ENCODE data around the gene PALLD. TPM values are rescaled to one million over a fixed set of nuclear protein-coding genes. Genes with fewer than 3 reads are reported as not detected.
A peak's percentile ranks its signal among the peaks of the same experiment; 100 is the strongest.

The PALLD gene
- polyA plus RNA-seq, 5 donors, result 55.6 to 90.3 (median 82.1) TPM

- DNase-seq, result no peak
These were observed 177.4 kb downstream of the PALLD start for GRCh38 chr4:168674077-168674747.

DNA sequence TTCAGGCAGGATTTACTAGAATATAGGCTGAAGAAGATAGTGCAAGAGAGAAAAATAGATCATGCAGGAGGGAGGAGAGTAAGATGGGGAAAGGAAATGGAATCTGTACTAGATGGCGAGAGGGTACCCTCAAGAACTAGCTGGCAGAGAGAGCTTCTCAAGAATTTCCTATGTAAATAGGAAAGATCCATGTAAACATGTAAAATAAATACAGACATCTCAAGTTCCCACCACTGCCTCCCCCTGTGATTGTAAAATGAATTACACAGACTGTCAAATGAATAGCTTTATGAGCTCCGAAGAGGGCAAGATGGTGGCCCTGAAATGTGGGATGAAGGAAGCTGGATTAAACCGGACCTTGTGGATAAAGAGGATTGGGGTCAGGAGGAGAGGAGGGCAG lies 178.0 kb downstream of the PALLD start:
- no peak for DNase-seq

DNA sequence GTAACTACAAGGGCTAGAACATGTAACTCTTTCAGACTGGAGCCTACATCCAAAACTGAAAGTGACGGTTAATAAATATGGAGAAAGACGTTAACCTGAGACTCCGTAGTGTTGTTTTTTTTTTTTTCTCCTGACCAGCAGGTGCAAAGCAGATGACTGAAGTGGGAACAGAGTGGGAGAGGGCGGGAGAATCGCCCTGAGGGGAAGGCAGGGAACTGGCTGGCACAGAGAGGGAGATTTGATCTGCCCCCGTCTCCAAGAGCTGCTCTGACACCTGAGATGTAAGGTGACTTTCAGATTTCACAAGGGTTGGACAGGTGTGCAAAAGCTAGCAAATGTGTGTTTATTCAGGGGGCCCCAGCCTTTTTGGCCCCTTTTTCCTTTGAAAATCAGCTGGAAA lies 180.2 kb downstream of the PALLD start:
- no peak for DNase-seq

GRCh38 chr4:168677879-168678278 lies 181.0 kb downstream of the PALLD start:
- DNase-seq, result no peak

- no peak for DNase-seq
These were observed 182.0 kb downstream of the PALLD start for GRCh38 chr4:168678751-168679366.

- no peak for DNase-seq
These were observed 182.5 kb downstream of the PALLD start for GRCh38 chr4:168679397-168679796.

DNA sequence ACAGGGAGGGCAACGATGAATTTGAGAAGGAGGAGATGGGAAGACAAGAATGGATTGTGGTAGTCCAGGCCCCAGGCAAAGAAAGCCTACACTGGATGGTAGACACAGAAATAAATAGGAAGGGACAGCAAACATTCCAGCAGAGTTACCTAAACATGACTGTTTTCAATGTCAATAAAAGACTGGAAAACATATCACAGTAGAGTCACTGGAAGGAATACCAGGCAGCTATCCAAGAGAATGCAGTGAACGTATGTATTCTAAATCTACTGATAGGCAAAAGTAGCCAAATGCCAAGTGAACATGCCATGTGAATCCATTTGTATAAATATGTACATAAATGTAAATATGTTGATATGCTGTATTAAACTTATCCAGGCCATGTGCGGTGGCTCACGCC lies 183.0 kb downstream of the PALLD start:
- no peak for DNase-seq

DNA sequence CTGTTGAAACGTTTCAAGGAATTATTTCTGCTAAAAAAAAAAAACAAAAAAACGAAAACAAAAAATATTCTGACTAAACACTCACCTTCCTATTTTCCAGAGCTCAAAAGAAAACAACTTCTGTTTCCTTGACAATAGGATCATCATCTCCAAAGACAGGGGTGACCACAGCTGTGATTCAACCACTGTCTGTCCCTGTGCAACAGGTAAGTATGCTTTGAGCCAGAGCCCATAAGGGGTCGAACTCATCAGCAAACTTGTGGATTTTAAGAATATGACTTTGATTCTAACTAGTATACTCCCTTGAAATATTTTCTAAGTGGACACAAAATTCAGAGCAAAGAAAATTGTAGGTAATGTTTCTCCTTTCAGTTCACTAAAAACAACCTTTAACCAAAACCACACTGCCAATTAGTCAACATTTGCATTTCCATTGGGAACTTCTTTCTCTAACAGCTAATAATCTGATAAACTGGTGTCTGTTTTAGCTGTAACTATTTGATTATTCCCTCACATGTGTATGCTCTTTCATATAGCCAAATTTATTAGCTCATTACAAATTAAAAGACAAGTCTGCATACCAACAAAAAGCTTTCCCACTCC lies 186.1 kb downstream of the PALLD start:
- no peak for DNase-seq

- DNase-seq, result no peak
These were observed 186.7 kb downstream of the PALLD start for GRCh38 chr4:168683595-168683994.

GRCh38 chr4:168685136-168685809 lies 188.4 kb downstream of the PALLD start:
- DNase-seq, result no peak

DNA sequence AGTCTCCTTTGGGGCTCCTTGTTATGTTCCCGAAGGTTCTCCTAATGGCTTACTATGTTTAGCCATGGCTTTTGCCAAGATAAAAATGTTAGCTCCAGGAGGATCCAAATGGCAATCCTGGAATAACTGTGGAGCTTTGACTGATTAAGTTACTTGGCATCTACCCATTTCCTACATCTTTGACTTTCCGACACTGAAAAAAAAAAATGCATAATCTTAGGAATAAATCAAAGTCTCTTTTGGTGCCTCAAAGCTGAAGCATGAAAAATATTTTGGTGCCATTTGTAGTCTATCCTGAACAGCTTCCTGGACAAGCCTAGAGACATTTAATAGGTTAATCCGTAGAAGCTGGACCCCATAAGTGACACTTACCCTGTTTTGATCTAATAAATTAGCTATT lies 191.7 kb downstream of the PALLD start:
- no peak for DNase-seq

DNA sequence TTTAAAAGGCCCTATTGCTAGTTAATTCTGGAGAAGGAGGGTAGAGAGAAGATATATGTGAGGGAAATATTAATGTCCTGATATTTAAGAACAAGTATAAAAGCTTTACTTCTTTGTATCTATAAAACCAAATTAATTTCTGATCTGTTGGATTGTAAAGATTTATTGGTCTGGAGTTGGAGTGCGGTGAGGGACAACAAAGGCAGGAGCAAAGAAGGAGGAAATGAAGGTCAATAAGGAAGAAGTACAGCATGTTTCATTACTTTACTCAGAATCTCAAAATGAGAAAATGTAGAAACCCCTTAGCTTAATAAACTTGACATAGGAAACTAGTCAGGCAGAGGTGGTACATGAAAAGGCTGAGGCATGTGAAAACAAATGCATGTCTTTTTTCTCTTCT lies 192.9 kb downstream of the PALLD start:
- DNase-seq, result no peak

DNA sequence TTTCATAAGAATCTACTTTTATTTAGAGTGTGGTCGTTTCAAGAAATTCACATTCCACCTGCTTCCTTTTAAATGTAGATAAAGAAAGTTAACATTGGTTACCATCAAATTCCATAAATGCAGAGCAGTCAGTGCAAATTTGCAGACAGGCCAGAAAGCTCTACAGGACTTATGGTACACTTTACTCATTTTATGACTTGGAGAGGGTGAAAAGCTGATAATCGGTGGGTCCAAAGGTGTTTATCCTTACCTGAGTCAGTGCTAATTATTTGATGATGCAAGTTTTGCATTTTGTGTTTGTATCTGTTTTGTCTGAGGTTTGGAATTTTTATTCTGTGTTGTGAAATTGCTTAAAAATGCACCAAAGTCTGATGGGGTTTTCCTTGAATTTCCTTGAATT lies 193.3 kb downstream of the PALLD start:
- no peak for DNase-seq

DNA sequence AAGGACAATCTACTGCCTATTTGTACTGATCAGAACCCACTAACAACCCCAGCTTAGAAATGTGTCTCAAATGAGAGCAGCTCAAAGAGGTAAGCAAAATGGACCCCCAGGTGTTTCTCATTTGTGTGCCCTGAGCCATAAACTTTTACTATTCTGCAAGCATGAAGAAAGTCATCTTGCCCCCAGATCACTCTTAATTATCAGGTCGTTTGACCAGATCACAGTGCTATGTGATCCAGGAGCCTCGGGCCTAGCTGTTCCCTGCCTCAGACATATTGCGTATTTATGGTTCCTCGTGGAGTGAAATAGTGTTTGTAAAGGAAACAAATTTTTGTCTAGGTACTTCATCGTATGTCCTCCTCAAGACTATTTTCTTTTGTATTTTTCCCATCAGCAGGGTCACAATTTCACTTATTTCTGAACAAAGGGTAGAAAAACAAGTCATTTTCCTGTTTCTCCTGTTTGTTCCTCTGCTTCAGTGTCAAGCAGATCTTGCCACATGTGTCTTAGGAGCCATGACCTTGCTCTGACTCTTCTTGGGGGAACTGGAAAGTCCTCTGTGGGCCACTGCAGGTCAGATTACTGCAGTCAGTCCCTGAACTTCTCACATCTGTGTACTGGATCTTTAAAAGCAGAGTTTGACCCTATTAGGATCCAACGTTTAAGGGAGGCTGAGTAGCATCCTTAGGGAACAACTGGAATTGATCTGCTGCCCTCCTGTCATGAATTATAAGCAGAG lies 194.9 kb downstream of the PALLD start:
- no peak for DNase-seq

DNA sequence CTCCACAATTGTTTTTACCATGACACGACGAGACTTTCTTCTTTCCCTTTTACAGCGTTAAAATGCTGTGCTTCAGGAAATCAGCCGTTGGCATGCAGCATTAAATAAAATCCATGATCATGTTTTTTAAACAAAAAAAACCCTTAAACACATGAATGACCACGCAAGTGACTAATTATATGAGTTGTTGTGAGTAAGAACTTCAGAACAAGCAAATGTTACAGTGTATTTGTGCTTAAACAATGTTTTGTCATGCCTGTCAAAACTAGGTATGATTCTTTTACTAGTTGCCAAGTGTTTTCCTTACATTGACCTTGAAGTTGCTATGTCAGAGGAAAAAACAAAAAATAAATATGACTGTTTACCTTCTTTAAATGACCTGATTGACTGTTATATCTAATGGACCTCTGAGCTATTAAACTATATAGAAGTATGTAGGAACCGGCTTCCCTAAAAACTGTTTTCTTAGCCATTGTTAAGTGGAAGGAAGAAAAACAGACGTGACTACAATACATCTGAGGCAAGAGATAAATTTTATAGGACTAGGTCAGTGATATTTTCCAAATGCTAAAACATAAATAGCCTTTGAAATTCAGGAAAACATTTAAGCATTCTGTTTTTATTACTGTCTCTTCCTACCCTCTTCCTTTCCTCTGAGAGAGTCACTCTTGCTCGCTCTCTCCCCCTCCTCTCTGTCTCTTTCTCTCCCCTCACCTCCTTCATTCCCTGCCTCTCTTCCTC lies 197.1 kb downstream of the PALLD start:
- no peak for DNase-seq

DNA sequence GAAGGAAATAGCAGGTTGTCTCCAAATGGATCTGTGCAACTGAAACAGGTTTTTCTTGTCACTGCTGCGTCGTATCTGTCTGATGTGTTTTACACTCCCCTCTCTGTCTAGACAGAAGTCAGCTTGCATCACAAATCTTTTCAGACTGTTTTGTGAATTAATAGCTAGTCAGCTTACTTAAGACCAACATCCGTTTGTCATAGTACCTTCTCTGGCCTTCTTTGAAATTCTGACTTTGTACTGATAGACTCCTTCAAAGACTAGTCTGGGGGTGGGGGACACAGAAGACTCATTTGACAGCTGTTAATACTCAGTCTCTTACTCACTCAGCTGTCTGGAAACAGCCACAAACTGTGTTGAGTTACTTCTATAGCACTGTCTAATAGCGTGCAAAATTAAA lies 197.8 kb downstream of the PALLD start:
- DNase-seq, result peak; percentile 63 to 66

- DNase-seq, result no peak
These were observed 198.4 kb downstream of the PALLD start for GRCh38 chr4:168695288-168695687.

- no peak for DNase-seq
These were observed 199.4 kb downstream of the PALLD start for GRCh38 chr4:168696280-168696679.

DNA sequence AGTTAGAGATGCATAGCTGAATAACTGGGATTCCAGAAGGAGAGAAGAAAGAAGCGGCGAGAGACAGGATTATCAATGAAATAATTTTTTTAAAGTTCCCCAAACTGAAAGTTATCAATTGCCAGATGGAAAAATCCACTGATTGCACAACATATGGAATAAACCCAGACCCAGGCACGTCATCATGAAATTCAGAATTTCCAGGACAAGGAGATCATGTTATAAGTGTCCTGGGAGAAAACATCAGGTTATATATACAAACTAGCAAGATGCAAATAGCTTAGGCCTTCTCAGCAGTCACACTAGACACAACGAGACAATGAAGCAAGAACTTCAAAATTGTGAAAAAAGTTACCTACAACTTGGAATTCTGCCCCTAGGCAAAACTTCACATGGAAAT lies 200.0 kb downstream of the PALLD start:
- DNase-seq, result no peak

- DNase-seq, result no peak
These were observed 202.5 kb downstream of the PALLD start for GRCh38 chr4:168699224-168699878.

GRCh38 chr4:168701061-168701460 lies 204.2 kb downstream of the PALLD start:
- no peak for DNase-seq
